HepG2 (cell line): Measurements from ENCODE around the gene POLR1H. TPM values are rescaled to one million over a fixed set of nuclear protein-coding genes. Genes with fewer than 3 reads are reported as not detected.
A peak's percentile ranks its signal among the peaks of the same experiment; 100 is the strongest.

ENCODE experiments used
- ARID4A ChIP-seq: sonication (generic); formaldehyde crosslinking; IDR thresholded peaks from 2 replicates; pipeline ENCODE4 v1.5.0; 2020; ENCODE audit warnings: mild to moderate bottlenecking, missing genetic modification reagents, borderline replicate concordance
- BCLAF1 ChIP-seq: fragments of 450-650 bp; IDR thresholded peaks from 2 replicates; pipeline ENCODE4 v1.6.1; 2017; ENCODE audit warnings: mild to moderate bottlenecking
- CERS6 ChIP-seq: sonication (generic); formaldehyde crosslinking; IDR thresholded peaks from 2 replicates; pipeline ENCODE4 v1.5.0; 2020; ENCODE audit warnings: missing genetic modification reagents
- FOSL2 ChIP-seq: sonication (generic); formaldehyde crosslinking; IDR thresholded peaks from 2 replicates; pipeline ENCODE4 v1.4.0; 2020; ENCODE audit warnings: missing genetic modification reagents
- SALL1 ChIP-seq: sonication (generic); formaldehyde crosslinking; IDR thresholded peaks from 2 replicates; pipeline ENCODE4 v1.8.0; 2022; ENCODE audit warnings: mild to moderate bottlenecking, missing genetic modification reagents
- SSRP1 ChIP-seq: IDR thresholded peaks from 2 replicates; pipeline ENCODE4 v1.6.1; 2016; ENCODE audit warnings: control low read depth
- XRCC5 ChIP-seq: fragments of 200-400 bp; formaldehyde crosslinking; optimal IDR thresholded peaks from 2 replicates; pipeline ENCODE3; 2017; ENCODE audit warnings: mild to moderate bottlenecking, low read length
- ZNF160 ChIP-seq: sonication (generic); formaldehyde crosslinking; IDR thresholded peaks from 2 replicates; pipeline ENCODE4 v1.8.0; 2022; ENCODE audit warnings: mild to moderate bottlenecking, inconsistent platforms, missing genetic modification reagents
- ZNF572 ChIP-seq: sonication (generic); formaldehyde crosslinking; IDR thresholded peaks from 2 replicates; pipeline ENCODE4 v1.5.1; 2020; ENCODE audit warnings: mild to moderate bottlenecking, missing genetic modification reagents
- polyA plus RNA-seq, 8 experiments: library from polyadenylated mRNA; depleted of rRNA in 3 of 8; stranded (reverse) in 7 of 8; unstranded in 1 of 8; fragments of >200 nt; fragmentation: Illumina TruSeq in 4 of 8; extraction: Trizol in 4 of 8; gene quantifications; 2 replicates each; pipeline versions ENCODE4 v1.2.1 to v1.2.3, GENCODE V29; 2011 to 2016; ENCODE audit warnings: low read depth in 4 of 8, missing spikeins in 1 of 8, mixed read lengths in 1 of 8; ENCODE audit not compliant: insufficient read depth in 1 of 8
- total RNA-seq, 5 experiments: library from RNA; depleted of rRNA; stranded (reverse); fragments of >200 nt; fragmentation: Illumina TruSeq; extraction: Trizol; gene quantifications; 2 replicates each; pipeline ENCODE4 v1.2.3, GENCODE V29; 2016; ENCODE audit warnings: low read depth in 1 of 5

Gene POLR1H
- total and polyA plus RNA-seq, 2 of the 13 experiments (the other 11 are each of a cell fraction or from before 2014, with no cell fraction given): 61.4 to 79.8 TPM

- TF ChIP-seq ARID4A (CRISPR knock-in tag): peak; percentile 97; the same call in 1 of the 2 replicates
- no peak for TF ChIP-seq CERS6 (CRISPR knock-in tag)
- peak; percentile 70; the same call in 1 of the 2 replicates for TF ChIP-seq SSRP1 (CRISPR knock-in tag)
- TF ChIP-seq XRCC5: peak; percentile 84
- TF ChIP-seq ZNF160 (CRISPR knock-in tag): peak; percentile 74
- TF ChIP-seq FOSL2 (CRISPR knock-in tag): peak; percentile 80
- TF ChIP-seq ZNF572 (CRISPR knock-in tag): 0 out of 2 replicates have a peak, but pooled peaks have one; percentile 13
- TF ChIP-seq SALL1 (CRISPR knock-in tag): peak; percentile 80; the same call in 1 of the 2 replicates
- no peak for TF ChIP-seq BCLAF1
Observed at GRCh38 chr6:30061092-30061857, at the start of gene POLR1H (continued).
